ENCODE measurements around the gene SNTG2. TPM values are rescaled to one million over a fixed set of nuclear protein-coding genes. Genes with fewer than 3 reads are reported as not detected.

SNTG2 gene
- total and polyA plus RNA-seq, 2 experiments from 2014 or later = 0.66 to 1.0 TPM

- no peak for TF ChIP-seq CTCF (IDR thresholded peaks at IDR 0.05; ENCODE audit: low read depth, low read length)
- Histone ChIP-seq H3K9me3 (ENCODE audit: low read depth) (no peaks in the 10 kb centered on the region), H3K27me3 (no peaks in the 10 kb centered on the region), H3K4me1 (ENCODE audit: low read depth) (no peaks in the 10 kb centered on the region), H3K36me3 (no peaks in the 10 kb centered on the region), H3K4me3 (no peak overlapping the region), H3K27ac (no peak overlapping the region)
- DNase-seq (ENCODE audit: low read depth in 1 of 2, low spot score in 1 of 2) = no peak
These were observed 398.1 kb downstream of the SNTG2 start for GRCh38 chr2:1348789-1349188.

GRCh38 chr2:1350111-1350510 is 399.5 kb downstream of the SNTG2 start:
- no peaks in the 10 kb centered on the region for H3K27me3 ChIP-seq
- H3K9me3 ChIP-seq (ENCODE audit: low read depth) = no peaks in the 10 kb centered on the region
- no peak for TF ChIP-seq CTCF (IDR thresholded peaks at IDR 0.05; ENCODE audit: low read depth, low read length)
- DNase-seq (ENCODE audit: low read depth in 1 of 2, low spot score in 1 of 2) = no peak
- no peak overlapping the region for H3K4me3 ChIP-seq
- no peak overlapping the region for H3K27ac ChIP-seq
- H3K36me3 ChIP-seq = no peaks in the 10 kb centered on the region
- no peaks in the 10 kb centered on the region for H3K4me1 ChIP-seq (ENCODE audit: low read depth)

GRCh38 chr2:1353124-1353523 is 402.5 kb downstream of the SNTG2 start:
- H3K4me1 ChIP-seq (ENCODE audit: low read depth) = no peaks in the 10 kb centered on the region

GRCh38 chr2:1353543-1353942 is 402.9 kb downstream of the SNTG2 start:
- Histone ChIP-seq H3K4me1 (ENCODE audit: low read depth) (no peaks in the 10 kb centered on the region), H3K9me3 (ENCODE audit: low read depth) (no peaks in the 10 kb centered on the region), H3K27ac (no peak overlapping the region), H3K4me3 (no peak overlapping the region), H3K36me3 (no peaks in the 10 kb centered on the region), H3K27me3 (no peaks in the 10 kb centered on the region)
- DNase-seq (ENCODE audit: low read depth in 1 of 2, low spot score in 1 of 2) = no peak
- no peak for TF ChIP-seq CTCF (IDR thresholded peaks at IDR 0.05; ENCODE audit: low read depth, low read length)

More at GRCh38 chr2:1353124-1353523, 402.5 kb downstream of the SNTG2 start:
- TF ChIP-seq CTCF (IDR thresholded peaks at IDR 0.05; ENCODE audit: low read depth, low read length) = no peak
- Histone ChIP-seq H3K27me3 (no peaks in the 10 kb centered on the region), H3K36me3 (no peaks in the 10 kb centered on the region), H3K27ac (no peak overlapping the region), H3K4me3 (no peak overlapping the region), H3K9me3 (ENCODE audit: low read depth) (no peaks in the 10 kb centered on the region)
- no peak for DNase-seq (ENCODE audit: low read depth in 1 of 2, low spot score in 1 of 2)

- DNase-seq (ENCODE audit: low read depth in 1 of 2, low spot score in 1 of 2) = no peak
- Histone ChIP-seq H3K9me3 (ENCODE audit: low read depth) (no peaks in the 10 kb centered on the region), H3K4me3 (no peak overlapping the region), H3K4me1 (ENCODE audit: low read depth) (no peaks in the 10 kb centered on the region), H3K36me3 (no peaks in the 10 kb centered on the region), H3K27me3 (no peaks in the 10 kb centered on the region), H3K27ac (no peak overlapping the region)
- no peak for TF ChIP-seq CTCF (IDR thresholded peaks at IDR 0.05; ENCODE audit: low read depth, low read length)
These were observed 409.5 kb downstream of the SNTG2 start for GRCh38 chr2:1360144-1360543.

All from cardiac muscle cell (in vitro differentiated cells and primary cell).